GM12872 (cell line): ENCODE measurements around the gene NXPE3.

Experiments
- CTCF ChIP-seq: IDR thresholded peaks from 3 replicates; pipeline ENCODE4 v1.5.1; 2011; ENCODE audit warnings: low read depth, mild to moderate bottlenecking, low read length, moderate library complexity; ENCODE audit not compliant: insufficient read depth

NXPE3 gene

GRCh38 chr3:101868534-101869464, 89.8 kb downstream of the NXPE3 start:
- no peak for TF ChIP-seq CTCF

GRCh38 chr3:101870138-101870537, 91.1 kb downstream of the NXPE3 start:
- no peak for TF ChIP-seq CTCF

- no peak for TF ChIP-seq CTCF
Observed at GRCh38 chr3:101873619-101874018, 94.6 kb downstream of the NXPE3 start.

- no peak for TF ChIP-seq CTCF
Observed at GRCh38 chr3:101876142-101876541, 97.1 kb downstream of the NXPE3 start.
